Natural killer cell (primary cell): ENCODE data around the gene SLC13A1. TPM values are rescaled to one million over a fixed set of nuclear protein-coding genes. Genes with fewer than 3 reads are reported as not detected.

ENCODE experiments used
- ATAC-seq, 3 donors: fragments of 150-1000 bp in 2 of 3; fragments of 200-7000 bp in 1 of 3; cut with Tn5 transposase; 1 replicate in 1 of 3; 2 replicates in 2 of 3; pipeline ENCODE4 v1.10.0; 2021; ENCODE audit warnings: mild to moderate bottlenecking in 2 of 3, moderate library complexity in 2 of 3
- DNase-seq, 2 donors: peaks; one replicate each; pipeline versions ENCODE4 v3.0.0 to v3.0.0-alpha.2; 2013 to 2021; ENCODE audit warnings: mixed read lengths in 1 of 2
- H3K27ac ChIP-seq: one replicate; pipeline ENCODE4 v1.5.1; 2013; ENCODE audit warnings: mild to moderate bottlenecking, low read length
- H3K27me3 ChIP-seq: one replicate; pipeline ENCODE4 v1.6.1; 2013; ENCODE audit warnings: low read length; ENCODE audit not compliant: control insufficient read depth, insufficient read depth
- H3K36me3 ChIP-seq: one replicate; pipeline ENCODE4 v1.6.1; 2013; ENCODE audit warnings: low read length; ENCODE audit not compliant: control insufficient read depth, insufficient read depth
- H3K4me1 ChIP-seq: one replicate; pipeline ENCODE4 v1.6.1; 2013; ENCODE audit warnings: low read length; ENCODE audit not compliant: control insufficient read depth, insufficient read depth
- H3K4me3 ChIP-seq: one replicate; pipeline ENCODE4 v1.5.1; 2013; ENCODE audit warnings: low read length
- H3K9me3 ChIP-seq: one replicate; pipeline ENCODE4 v1.6.1; 2013; ENCODE audit warnings: low read length; ENCODE audit not compliant: control insufficient read depth, insufficient read depth
- H3K27ac Mint-ChIP-seq, 2 donors: one replicate each; pipeline ENCODE4 v1.8.0; 2022; ENCODE audit warnings: mild to moderate bottlenecking in 2 of 2, mixed read lengths in 2 of 2, moderate library complexity in 1 of 2
- H3K27me3 Mint-ChIP-seq, 2 donors: one replicate each; pipeline ENCODE4 v1.8.0; 2022; ENCODE audit warnings: low read depth in 2 of 2, mixed read lengths in 2 of 2
- H3K36me3 Mint-ChIP-seq: one replicate; pipeline ENCODE4 v1.8.0; 2022; ENCODE audit warnings: mixed read lengths
- H3K4me1 Mint-ChIP-seq, 2 donors: one replicate each; pipeline ENCODE4 v1.8.0; 2022; ENCODE audit warnings: mixed read lengths in 2 of 2
- H3K4me3 Mint-ChIP-seq: one replicate; pipeline ENCODE4 v1.8.0; 2022; ENCODE audit warnings: mild to moderate bottlenecking, moderate library complexity, mixed read lengths
- H3K9me3 Mint-ChIP-seq, 2 donors: one replicate each; pipeline ENCODE4 v1.8.0; 2022; ENCODE audit warnings: mixed read lengths in 2 of 2
- WGBS: methylation state at CpG from one replicate; pipeline ENCODE4 v1.1.7; 2013; ENCODE audit warnings: missing lambda C conversion rate; ENCODE audit not compliant: insufficient coverage; 5-methylcytosine and 5-hydroxymethylcytosine counted together
- intact Hi-C: fragments of 100-400 bp; cut with micrococcal nuclease; formaldehyde crosslinking; loops from one replicate; pipeline ENCODE4 v1.14.2; 2022
- total RNA-seq, 4 donors: library from RNA; stranded (reverse); fragments of 120-200 nt in 1 of 4; gene quantifications; one replicate each; pipeline versions ENCODE4 v1.2.3 to v1.2.4, GENCODE V29; 2013 to 2022
- TF ChIP-seq, protein P1 (sequence below): fragments of 200-600 bp; IDR thresholded peaks from one replicate; pipeline ENCODE4 v1.8.0; 2022; ENCODE audit warnings: antibody characterized with exemption

SLC13A1 gene
- total RNA-seq, 3 donors from 2014 or later (not counting 1 experiment from before 2014, with no cell fraction given): not detected

DNA sequence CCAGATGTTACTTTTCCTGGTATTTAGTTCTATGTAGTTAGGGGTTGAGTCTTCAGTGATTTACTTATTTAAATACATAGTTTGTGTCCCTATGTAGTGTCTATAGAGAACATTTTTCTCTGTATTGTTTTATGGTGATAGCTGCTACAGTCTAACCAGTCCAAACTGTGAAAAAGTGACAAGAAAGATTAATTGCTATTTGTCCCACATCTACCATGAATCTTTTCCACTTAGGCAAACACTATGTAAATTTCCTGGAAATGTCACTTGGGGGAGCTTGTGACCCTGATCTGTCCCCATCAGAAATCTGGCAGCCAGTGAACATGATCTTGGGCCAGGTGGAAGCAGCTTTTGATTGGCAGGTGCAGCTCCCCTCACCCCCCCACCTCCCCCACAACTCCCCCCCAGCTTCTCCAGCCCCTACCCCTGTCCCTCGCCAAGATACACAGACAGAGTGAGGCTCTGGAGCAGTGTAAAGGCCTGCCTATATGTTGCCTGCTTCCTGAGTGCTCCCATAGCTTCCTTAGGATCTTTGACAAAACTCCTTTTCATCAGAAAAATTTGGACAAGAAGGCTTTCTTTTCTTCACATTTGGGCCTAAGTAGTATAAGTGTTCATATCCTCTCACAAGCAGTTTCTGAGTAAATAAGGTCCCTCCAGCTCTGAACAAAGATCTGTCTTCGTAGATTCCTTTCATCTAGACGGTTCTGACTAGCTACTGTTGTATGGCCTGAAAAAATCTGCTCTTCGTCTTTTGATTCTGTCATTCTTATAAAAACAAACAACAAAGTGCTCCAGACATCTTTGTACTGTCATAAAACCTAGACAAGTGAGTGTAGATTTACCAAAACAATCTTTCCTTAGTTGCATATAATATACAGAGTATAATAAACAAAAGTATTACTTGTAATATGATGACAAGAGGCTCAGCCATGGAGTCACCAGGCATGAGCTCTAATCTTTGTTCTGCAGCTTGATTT is 31.5 kb upstream of the SLC13A1 start:
- intact Hi-C loops: no loop called here
- Histone ChIP-seq H3K4me1 (no peaks in the 10 kb centered on the region), H3K4me3 (no peak overlapping the region), H3K9me3 (no peaks in the 10 kb centered on the region), H3K27me3 (no peaks in the 10 kb centered on the region), H3K36me3 (no peaks in the 10 kb centered on the region), H3K27ac (no peak overlapping the region)
- Mint-ChIP-seq H3K27ac (no peak overlapping the region), H3K9me3 (peaks cover 11 to 14% of the 10 kb centered on the region in 2 donors), H3K4me3 (no peak overlapping the region), H3K4me1 (no peaks in the 10 kb centered on the region), H3K36me3 (no peaks in the 10 kb centered on the region), H3K27me3 (no peaks in the 10 kb centered on the region)
- ATAC-seq (no peak), DNase-seq (no peak)
- TF ChIP-seq, protein P1, sequence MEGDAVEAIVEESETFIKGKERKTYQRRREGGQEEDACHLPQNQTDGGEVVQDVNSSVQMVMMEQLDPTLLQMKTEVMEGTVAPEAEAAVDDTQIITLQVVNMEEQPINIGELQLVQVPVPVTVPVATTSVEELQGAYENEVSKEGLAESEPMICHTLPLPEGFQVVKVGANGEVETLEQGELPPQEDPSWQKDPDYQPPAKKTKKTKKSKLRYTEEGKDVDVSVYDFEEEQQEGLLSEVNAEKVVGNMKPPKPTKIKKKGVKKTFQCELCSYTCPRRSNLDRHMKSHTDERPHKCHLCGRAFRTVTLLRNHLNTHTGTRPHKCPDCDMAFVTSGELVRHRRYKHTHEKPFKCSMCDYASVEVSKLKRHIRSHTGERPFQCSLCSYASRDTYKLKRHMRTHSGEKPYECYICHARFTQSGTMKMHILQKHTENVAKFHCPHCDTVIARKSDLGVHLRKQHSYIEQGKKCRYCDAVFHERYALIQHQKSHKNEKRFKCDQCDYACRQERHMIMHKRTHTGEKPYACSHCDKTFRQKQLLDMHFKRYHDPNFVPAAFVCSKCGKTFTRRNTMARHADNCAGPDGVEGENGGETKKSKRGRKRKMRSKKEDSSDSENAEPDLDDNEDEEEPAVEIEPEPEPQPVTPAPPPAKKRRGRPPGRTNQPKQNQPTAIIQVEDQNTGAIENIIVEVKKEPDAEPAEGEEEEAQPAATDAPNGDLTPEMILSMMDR: no peak
- WGBS: 67% methylated on average over 4 of the region's 4 CpGs

- Histone ChIP-seq H3K4me3 (no peak overlapping the region), H3K27ac (no peak overlapping the region), H3K27me3 (no peaks in the 10 kb centered on the region), H3K4me1 (no peaks in the 10 kb centered on the region), H3K36me3 (no peaks in the 10 kb centered on the region), H3K9me3 (no peaks in the 10 kb centered on the region)
- Mint-ChIP-seq H3K27ac (no peak overlapping the region), H3K9me3 (peaks cover 12 to 14% of the 10 kb centered on the region in 2 donors), H3K4me1 (no peaks in the 10 kb centered on the region), H3K27me3 (no peaks in the 10 kb centered on the region), H3K4me3 (no peak overlapping the region), H3K36me3 (no peaks in the 10 kb centered on the region)
- intact Hi-C loops: no loop called here
- TF ChIP-seq, protein P1: no peak
- ATAC-seq (no peak), DNase-seq (no peak)
- WGBS: 83% methylated on average over 11 of the region's 11 CpGs
Measured at GRCh38 chr7:123230603-123231002, 30.8 kb upstream of the SLC13A1 start.

DNA sequence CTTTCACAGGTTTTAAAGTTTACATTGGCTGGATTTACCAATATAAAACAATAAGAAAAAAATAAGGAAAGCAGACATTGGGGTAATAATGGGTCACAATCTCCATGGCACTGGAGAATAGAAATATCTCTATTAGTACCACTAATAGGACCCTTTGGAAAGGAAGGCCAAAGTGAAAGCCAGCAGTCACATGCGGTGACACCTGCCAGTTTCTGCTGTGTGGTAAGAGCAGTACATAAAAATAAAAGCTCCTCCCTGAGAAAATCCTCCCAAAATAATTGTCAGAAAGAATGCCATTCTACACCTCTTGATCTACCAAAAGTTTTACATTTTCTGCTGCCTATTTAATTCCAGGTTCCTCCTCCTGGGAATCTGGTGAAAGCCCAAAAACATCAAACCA is 30.4 kb upstream of the SLC13A1 start:
- Histone ChIP-seq H3K4me1 (no peaks in the 10 kb centered on the region), H3K27ac (no peak overlapping the region), H3K9me3 (no peaks in the 10 kb centered on the region), H3K27me3 (no peaks in the 10 kb centered on the region), H3K36me3 (no peaks in the 10 kb centered on the region), H3K4me3 (no peak overlapping the region)
- intact Hi-C loops: no loop called here
- ATAC-seq (no peak), DNase-seq (no peak)
- no peaks in the 10 kb centered on the region for H3K36me3 Mint-ChIP-seq
- H3K27me3 Mint-ChIP-seq: no peaks in the 10 kb centered on the region
- H3K4me1 Mint-ChIP-seq: no peaks in the 10 kb centered on the region
- H3K27ac Mint-ChIP-seq: no peak overlapping the region
- no peak overlapping the region for H3K4me3 Mint-ChIP-seq
- H3K9me3 Mint-ChIP-seq: peaks cover 13 to 16% of the 10 kb centered on the region in 2 donors
- TF ChIP-seq, protein P1: no peak
- 100% methylated on average over 1 of the region's 1 CpG for WGBS
